IMR-90 (cell line): ENCODE measurements around the gene CHDH. TPM values are rescaled to one million over a fixed set of nuclear protein-coding genes. Genes with fewer than 3 reads are reported as not detected.
A peak's percentile ranks its signal among the peaks of the same experiment; 100 is the strongest.

Experiments used
- ATAC-seq: fragments of 200-7000 bp; cut with Tn5 transposase; 2 replicates; pipeline ENCODE4 v1.9.1; 2020; ENCODE audit warnings: low read depth, mild to moderate bottlenecking, moderate library complexity
- BruUV-seq: library from RNA; stranded (reverse); fragments of 400-500 nt; replicated peaks from 2 replicates; lab custom pipeline; 2021; lab: Mats Ljungman, UMichigan
- CTCF ChIA-PET: fragments of 300-600 bp; formaldehyde crosslinking; extraction: SDS; loops from one replicate; lab custom pipeline; 2021; ENCODE audit warnings: antibody characterized with exemption; lab: Yijun Ruan, JAX
- POLR2A ChIA-PET: fragments of 300-600 bp; sonication (Branson Sonifier 250); formaldehyde crosslinking; loops from one replicate; lab custom pipeline; 2022; ENCODE audit warnings: antibody characterized with exemption; ENCODE audit not compliant: unreplicated experiment; lab: Charles Lee
- DNase-seq: peaks from one replicate; pipeline ENCODE4 v3.0.0; 2013
- H2AFZ ChIP-seq: replicated peaks from 2 replicates; pipeline ENCODE3; 2013; ENCODE audit warnings: low read length, mild to moderate bottlenecking; ENCODE audit not compliant: poor library complexity
- H2AK5ac ChIP-seq: 2 replicates; pipeline ENCODE4 v1.6.1; 2013; ENCODE audit warnings: low read depth, low read length, inconsistent platforms
- H2AK9ac ChIP-seq: replicated peaks from 2 replicates; pipeline ENCODE3; 2013; ENCODE audit warnings: mild to moderate bottlenecking, low read depth, low read length, moderate library complexity; ENCODE audit not compliant: poor library complexity
- H2BK120ac ChIP-seq: 2 replicates; pipeline ENCODE4 v1.6.1; 2013; ENCODE audit warnings: low read depth, low read length, inconsistent platforms
- H2BK15ac ChIP-seq: 3 replicates; pipeline ENCODE4 v1.6.1; 2013; ENCODE audit warnings: low read depth, low read length, inconsistent platforms
- H2BK20ac ChIP-seq: 2 replicates; pipeline ENCODE4 v1.6.1; 2013; ENCODE audit warnings: low read depth, mild to moderate bottlenecking, inconsistent platforms, low read length, moderate library complexity
- H2BK5ac ChIP-seq: 2 replicates; pipeline ENCODE4 v1.6.1; 2013; ENCODE audit warnings: mild to moderate bottlenecking, low read depth, low read length, inconsistent platforms; ENCODE audit not compliant: poor library complexity, severe bottlenecking
- H3K14ac ChIP-seq: replicated peaks from 2 replicates; pipeline ENCODE4 v1.6.1; 2013; ENCODE audit warnings: low read depth, low read length, inconsistent platforms
- H3K18ac ChIP-seq: 2 replicates; pipeline ENCODE4 v1.6.1; 2013; ENCODE audit warnings: low read depth, low read length, control low read depth
- H3K23ac ChIP-seq: 2 replicates; pipeline ENCODE4 v1.6.1; 2013; ENCODE audit warnings: low read depth, low read length, inconsistent platforms
- H3K27ac ChIP-seq: 2 replicates; pipeline ENCODE4 v1.5.1; 2013; ENCODE audit warnings: mild to moderate bottlenecking, control low read depth, low read length; ENCODE audit not compliant: insufficient read depth
- H3K27me3 ChIP-seq: 2 replicates; pipeline ENCODE4 v1.6.1; 2013; ENCODE audit warnings: low read length; ENCODE audit not compliant: control insufficient read depth, insufficient read depth
- H3K36me3 ChIP-seq: 2 replicates; pipeline ENCODE4 v1.6.1; 2013; ENCODE audit warnings: low read length, mixed read lengths; ENCODE audit not compliant: control insufficient read depth, insufficient read depth
- H3K4ac ChIP-seq: 2 replicates; pipeline ENCODE4 v1.6.1; 2013; ENCODE audit warnings: low read depth, low read length, inconsistent platforms
- H3K4me1 ChIP-seq: 2 replicates; pipeline ENCODE4 v1.6.1; 2013; ENCODE audit warnings: low read length, mixed read lengths; ENCODE audit not compliant: control insufficient read depth, insufficient read depth
- H3K4me2 ChIP-seq: 2 replicates; pipeline ENCODE4 v1.6.1; 2013; ENCODE audit warnings: low read depth, mild to moderate bottlenecking, control low read depth, low read length, moderate library complexity
- H3K4me3 ChIP-seq: 2 replicates; pipeline ENCODE4 v1.5.1; 2013; ENCODE audit warnings: low read depth, mild to moderate bottlenecking, control low read depth, low read length, moderate library complexity; ENCODE audit not compliant: insufficient read depth
- H3K56ac ChIP-seq: 2 replicates; pipeline ENCODE4 v1.6.1; 2013; ENCODE audit warnings: low read length, inconsistent platforms; ENCODE audit not compliant: insufficient read depth; ENCODE audit errors: extremely low read depth
- H3K79me1 ChIP-seq, 2 experiments: 2 replicates each; pipeline ENCODE4 v1.6.1; 2013; ENCODE audit warnings: low read length in 2 of 2, inconsistent platforms in 1 of 2, low read depth in 1 of 2
- H3K9ac ChIP-seq: 2 replicates; pipeline ENCODE4 v1.6.1; 2013; ENCODE audit warnings: low read depth, low read length, control low read depth
- H3K9me1 ChIP-seq: 2 replicates; pipeline ENCODE4 v1.6.1; 2013; ENCODE audit warnings: low read length, inconsistent platforms; ENCODE audit not compliant: insufficient read depth
- H3K9me3 ChIP-seq: 2 replicates; pipeline ENCODE4 v1.6.1; 2013; ENCODE audit warnings: low read length; ENCODE audit not compliant: control insufficient read depth, insufficient read depth
- H4K20me1 ChIP-seq: 2 replicates; pipeline ENCODE4 v1.6.1; 2013; ENCODE audit warnings: low read length, inconsistent platforms; ENCODE audit not compliant: insufficient read depth
- H4K5ac ChIP-seq: 2 replicates; pipeline ENCODE4 v1.6.1; 2013; ENCODE audit warnings: mild to moderate bottlenecking, low read depth, low read length, control low read depth
- H4K8ac ChIP-seq, 2 experiments: 2 replicates each; pipeline ENCODE4 v1.6.1; 2013; ENCODE audit warnings: low read depth in 2 of 2, low read length in 2 of 2, control low read depth in 1 of 2, inconsistent platforms in 1 of 2
- H4K91ac ChIP-seq: 2 replicates; pipeline ENCODE4 v1.6.1; 2013; ENCODE audit warnings: low read depth, low read length, inconsistent platforms; ENCODE audit not compliant: insufficient read depth
- BHLHE40 ChIP-seq: fragments of 150-350 bp; IDR thresholded peaks from 2 replicates; pipeline ENCODE4 v1.6.1; 2016; ENCODE audit warnings: mild to moderate bottlenecking, low read depth, low read length
- CHD1 ChIP-seq: IDR thresholded peaks from 2 replicates; pipeline ENCODE4 v1.6.1; 2012; ENCODE audit warnings: low read depth, low read length, improper control_type of control experiment
- MAZ ChIP-seq: IDR thresholded peaks from 2 replicates; pipeline ENCODE4 v1.6.1; 2012; ENCODE audit warnings: low read depth, mild to moderate bottlenecking, low read length, improper control_type of control experiment, moderate library complexity, borderline replicate concordance
- MXI1 ChIP-seq: IDR thresholded peaks from 2 replicates; pipeline ENCODE4 v1.6.1; 2012; ENCODE audit warnings: low read depth, mild to moderate bottlenecking, low read length, moderate library complexity, borderline replicate concordance
- POLR2A ChIP-seq: IDR thresholded peaks from 2 replicates; pipeline ENCODE4 v1.6.1; 2012; ENCODE audit warnings: mild to moderate bottlenecking, low read depth, low read length
- RAD21 ChIP-seq: IDR thresholded peaks from 2 replicates; pipeline ENCODE4 v1.6.1; 2012; ENCODE audit warnings: low read length, improper control_type of control experiment
- SMC3 ChIP-seq: fragments of 150-350 bp; IDR thresholded peaks from 2 replicates; pipeline ENCODE4 v1.6.1; 2016; ENCODE audit warnings: low read depth, mild to moderate bottlenecking, antibody characterized with exemption, low read length, moderate library complexity
- USF2 ChIP-seq: fragments of 150-350 bp; IDR thresholded peaks from 2 replicates; pipeline ENCODE4 v1.6.1; 2017; ENCODE audit warnings: mild to moderate bottlenecking, antibody characterized with exemption, low read length, low read depth
- WGBS, 2 experiments: methylation state at CpG; one replicate each; pipeline versions ENCODE4 v1.1.5 to v1.1.7; 2013; ENCODE audit warnings: missing lambda C conversion rate in 2 of 2; ENCODE audit not compliant: insufficient read length in 1 of 2; ENCODE audit errors: extremely low coverage in 2 of 2; 5-methylcytosine and 5-hydroxymethylcytosine counted together
- dilution Hi-C: fragments of 300-500 bp; cut with HindIII; formaldehyde crosslinking; loops from one replicate; pipeline ENCODE4 v1.14.3; 2018; ENCODE audit warnings: low sequenced_read_pairs; ENCODE audit not compliant: unreplicated experiment
- in situ Hi-C: fragments of 300-500 bp; cut with MboI; formaldehyde crosslinking; loops from 3 replicates; pipeline ENCODE4 v1.14.3; 2019; ENCODE audit warnings: low sequenced_read_pairs, inconsistent platforms, mixed read lengths
- intact Hi-C: fragments of 100-400 bp; cut with micrococcal nuclease; formaldehyde crosslinking; loops from 2 replicates; pipeline ENCODE4 v1.10.0; 2022
- polyA plus RNA-seq, 3 experiments: library from polyadenylated mRNA; depleted of rRNA; stranded (reverse); fragments of >200 nt; gene quantifications; 2 replicates each; pipeline ENCODE4 v1.2.3, GENCODE V29; 2012; ENCODE audit warnings: low replicate concordance in 1 of 3
- total RNA-seq: library from RNA; depleted of rRNA; stranded (reverse); fragments of >200 nt; gene quantifications from 2 replicates; pipeline ENCODE4 v1.2.3, GENCODE V29; 2012
- TF ChIP-seq, protein P1 (sequence below): conservative IDR thresholded peaks from 2 replicates; pipeline ENCODE4 v1.5.1; 2012; ENCODE audit warnings: mild to moderate bottlenecking, low read depth, low read length, improper control_type of control experiment

The CHDH gene
- total and polyA plus RNA-seq, 2 of the 4 experiments (the other 2 are of a cell fraction): under 0.01 to 0.19 TPM

DNA sequence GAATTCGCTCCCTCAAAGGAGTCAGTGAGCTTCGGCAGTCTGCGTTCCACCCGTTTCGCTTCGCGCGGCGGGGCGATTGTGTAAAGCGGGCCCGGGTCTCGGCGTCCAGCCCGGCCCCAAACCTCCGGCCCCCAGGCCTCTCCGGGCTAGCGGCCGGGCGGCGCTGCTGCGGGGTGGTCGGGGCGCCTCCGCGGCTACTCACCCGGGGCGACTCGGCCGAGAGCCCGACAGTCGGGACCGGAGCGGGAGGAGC is 412 bp downstream of the CHDH start:
- peak overlapping the region; percentile 90 for H2AFZ ChIP-seq
- H4K5ac ChIP-seq: no peak overlapping the region
- no peak overlapping the region for H3K27ac ChIP-seq
- intact Hi-C loops: no loop called here
- H3K9me3 ChIP-seq: peaks cover 3% of the 10 kb centered on the region; the same call in 1 of the 2 replicates
- DNase-seq: no peak
- no peak for TF ChIP-seq BHLHE40
- no peak for TF ChIP-seq RAD21
- no peak for TF ChIP-seq USF2
- TF ChIP-seq, protein P1, sequence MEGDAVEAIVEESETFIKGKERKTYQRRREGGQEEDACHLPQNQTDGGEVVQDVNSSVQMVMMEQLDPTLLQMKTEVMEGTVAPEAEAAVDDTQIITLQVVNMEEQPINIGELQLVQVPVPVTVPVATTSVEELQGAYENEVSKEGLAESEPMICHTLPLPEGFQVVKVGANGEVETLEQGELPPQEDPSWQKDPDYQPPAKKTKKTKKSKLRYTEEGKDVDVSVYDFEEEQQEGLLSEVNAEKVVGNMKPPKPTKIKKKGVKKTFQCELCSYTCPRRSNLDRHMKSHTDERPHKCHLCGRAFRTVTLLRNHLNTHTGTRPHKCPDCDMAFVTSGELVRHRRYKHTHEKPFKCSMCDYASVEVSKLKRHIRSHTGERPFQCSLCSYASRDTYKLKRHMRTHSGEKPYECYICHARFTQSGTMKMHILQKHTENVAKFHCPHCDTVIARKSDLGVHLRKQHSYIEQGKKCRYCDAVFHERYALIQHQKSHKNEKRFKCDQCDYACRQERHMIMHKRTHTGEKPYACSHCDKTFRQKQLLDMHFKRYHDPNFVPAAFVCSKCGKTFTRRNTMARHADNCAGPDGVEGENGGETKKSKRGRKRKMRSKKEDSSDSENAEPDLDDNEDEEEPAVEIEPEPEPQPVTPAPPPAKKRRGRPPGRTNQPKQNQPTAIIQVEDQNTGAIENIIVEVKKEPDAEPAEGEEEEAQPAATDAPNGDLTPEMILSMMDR: no peak
- no peak for TF ChIP-seq SMC3
- TF ChIP-seq MXI1: no peak
- no peak for TF ChIP-seq POLR2A
- no peak for TF ChIP-seq MAZ
- no peak for TF ChIP-seq CHD1
- H3K27me3 ChIP-seq: peaks cover 58% of the 10 kb centered on the region
- no peaks in the 10 kb centered on the region for H3K79me1 ChIP-seq
- dilution Hi-C loops: no loop called here
- no peak overlapping the region for H4K91ac ChIP-seq
- H3K9me1 ChIP-seq: no peaks in the 10 kb centered on the region
- no peak overlapping the region for H3K14ac ChIP-seq
- H3K18ac ChIP-seq: no peak overlapping the region
- no peak overlapping the region for H4K8ac ChIP-seq
- no peaks in the 10 kb centered on the region; the same call in 1 of the 2 replicates for H3K4me1 ChIP-seq
- in situ Hi-C loops: no loop called here
- no peak overlapping the region; the same call in 1 of the 2 replicates for H3K9ac ChIP-seq
- H2BK5ac ChIP-seq: no peak overlapping the region
- H3K23ac ChIP-seq: no peak overlapping the region
- no peak overlapping the region for H2BK15ac ChIP-seq
- H3K4me3 ChIP-seq: peak overlapping the region; percentile 42
- no peak for ATAC-seq
- H3K4ac ChIP-seq: no peak overlapping the region
- H3K56ac ChIP-seq: no peak overlapping the region
- H3K4me2 ChIP-seq: peak overlapping the region; percentile 63
- H4K20me1 ChIP-seq: no peaks in the 10 kb centered on the region
- WGBS, 2 experiments: 1% methylated on average over 30 of the region's 34 CpGs; no CpG with 5 or more reads in 1 of the 2 experiments
- no peaks in the 10 kb centered on the region for H3K36me3 ChIP-seq
- no peak overlapping the region for H2BK20ac ChIP-seq
- CTCF ChIA-PET: no interaction called here
- H2AK5ac ChIP-seq: no peak overlapping the region
- no peak overlapping the region for H2AK9ac ChIP-seq
- POLR2A ChIA-PET: no interaction called here
- H2BK120ac ChIP-seq: no peak overlapping the region
- BruUV-seq: no TSS peak
